Thyroid gland (tissue), 4 donors: ENCODE data around the gene EFNB2. TPM values are rescaled to one million over a fixed set of nuclear protein-coding genes. Genes with fewer than 3 reads are reported as not detected.

Experiments used
- DNase-seq, 2 donors: peaks; one replicate each; pipeline ENCODE4 v3.0.0-alpha.2; 2019
- H3K27ac ChIP-seq, 3 donors: fragments of 200-600 bp; sonication (generic); 1 replicate in 2 of 3; 2 replicates in 1 of 3; pipeline ENCODE4 v1.5.1; 2016 to 2019; ENCODE audit warnings: mild to moderate bottlenecking in 1 of 3, moderate library complexity in 1 of 3
- H3K27me3 ChIP-seq: fragments of 200-600 bp; sonication (generic); one replicate; pipeline ENCODE4 v1.5.1; 2019
- H3K36me3 ChIP-seq, 2 donors: fragments of 200-600 bp; sonication (generic); one replicate each; pipeline ENCODE4 v1.5.1; 2016 to 2019
- H3K4me1 ChIP-seq, 2 donors: fragments of 200-600 bp; sonication (generic); one replicate each; pipeline ENCODE4 v1.5.1; 2017 to 2019
- H3K4me3 ChIP-seq, 3 donors: fragments of 200-600 bp; sonication (generic); replicated peaks in 1 of 3; 1 replicate in 2 of 3; 2 replicates in 1 of 3; pipeline ENCODE4 v1.5.1; 2016; ENCODE audit warnings: mild to moderate bottlenecking in 1 of 3
- H3K9me3 ChIP-seq: fragments of 200-600 bp; sonication (generic); one replicate; pipeline ENCODE4 v1.5.1; 2017
- POLR2A ChIP-seq, 2 donors: fragments of 450-650 bp; IDR thresholded peaks; one replicate each; pipeline ENCODE4 v1.6.1; 2017; ENCODE audit warnings: antibody characterized with exemption in 2 of 2, mild to moderate bottlenecking in 2 of 2, moderate library complexity in 1 of 2
- WGBS, 2 donors: methylation state at CpG; one replicate each; pipeline ENCODE4 v1.1.5; 2017; 5-methylcytosine and 5-hydroxymethylcytosine counted together
- intact Hi-C: fragments of 100-400 bp; cut with DNase I; formaldehyde crosslinking; loops from one replicate; pipeline ENCODE4 v1.15.1; 2023
- total RNA-seq, 4 donors: library from RNA; depleted of rRNA; stranded (reverse); fragments of >200 nt; gene quantifications; one replicate each; pipeline ENCODE4 v1.2.3, GENCODE V29; 2016
- TF ChIP-seq, protein P1 (sequence below), 6 experiments: fragments of 200-600 bp in 3 of 6; fragments of 450-650 bp in 3 of 6; sonication (generic) in 3 of 6; IDR thresholded peaks; one replicate each; pipeline ENCODE4 v1.5.1; 2016 to 2019; ENCODE audit warnings: antibody characterized with exemption in 6 of 6, mild to moderate bottlenecking in 2 of 6, inconsistent platforms in 1 of 6, moderate library complexity in 1 of 6

Gene EFNB2
- total RNA-seq, 4 donors from 2014 or later, result 10.8 to 22.5 (median 17.0) TPM

GRCh38 chr13:106514928-106515634, 20.4 kb downstream of the EFNB2 start:
- Histone ChIP-seq H3K9me3 (no peaks in the 10 kb centered on the region), H3K4me3 (no peak overlapping the region), H3K4me1 (no peaks in the 10 kb centered on the region), H3K27ac (no peak overlapping the region), H3K36me3 (no peaks in the 10 kb centered on the region), H3K27me3 (no peaks in the 10 kb centered on the region)
- TF ChIP-seq, protein P1, sequence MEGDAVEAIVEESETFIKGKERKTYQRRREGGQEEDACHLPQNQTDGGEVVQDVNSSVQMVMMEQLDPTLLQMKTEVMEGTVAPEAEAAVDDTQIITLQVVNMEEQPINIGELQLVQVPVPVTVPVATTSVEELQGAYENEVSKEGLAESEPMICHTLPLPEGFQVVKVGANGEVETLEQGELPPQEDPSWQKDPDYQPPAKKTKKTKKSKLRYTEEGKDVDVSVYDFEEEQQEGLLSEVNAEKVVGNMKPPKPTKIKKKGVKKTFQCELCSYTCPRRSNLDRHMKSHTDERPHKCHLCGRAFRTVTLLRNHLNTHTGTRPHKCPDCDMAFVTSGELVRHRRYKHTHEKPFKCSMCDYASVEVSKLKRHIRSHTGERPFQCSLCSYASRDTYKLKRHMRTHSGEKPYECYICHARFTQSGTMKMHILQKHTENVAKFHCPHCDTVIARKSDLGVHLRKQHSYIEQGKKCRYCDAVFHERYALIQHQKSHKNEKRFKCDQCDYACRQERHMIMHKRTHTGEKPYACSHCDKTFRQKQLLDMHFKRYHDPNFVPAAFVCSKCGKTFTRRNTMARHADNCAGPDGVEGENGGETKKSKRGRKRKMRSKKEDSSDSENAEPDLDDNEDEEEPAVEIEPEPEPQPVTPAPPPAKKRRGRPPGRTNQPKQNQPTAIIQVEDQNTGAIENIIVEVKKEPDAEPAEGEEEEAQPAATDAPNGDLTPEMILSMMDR (IDR thresholded peaks at IDR 0.05), result no peak
- TF ChIP-seq POLR2A (IDR thresholded peaks at IDR 0.05), result no peak
- DNase-seq, result no peak
- intact Hi-C loops, result no loop called here
- WGBS, 2 donors, result 90 to 91% methylated on average over 15 of the region's 15 CpGs

DNA sequence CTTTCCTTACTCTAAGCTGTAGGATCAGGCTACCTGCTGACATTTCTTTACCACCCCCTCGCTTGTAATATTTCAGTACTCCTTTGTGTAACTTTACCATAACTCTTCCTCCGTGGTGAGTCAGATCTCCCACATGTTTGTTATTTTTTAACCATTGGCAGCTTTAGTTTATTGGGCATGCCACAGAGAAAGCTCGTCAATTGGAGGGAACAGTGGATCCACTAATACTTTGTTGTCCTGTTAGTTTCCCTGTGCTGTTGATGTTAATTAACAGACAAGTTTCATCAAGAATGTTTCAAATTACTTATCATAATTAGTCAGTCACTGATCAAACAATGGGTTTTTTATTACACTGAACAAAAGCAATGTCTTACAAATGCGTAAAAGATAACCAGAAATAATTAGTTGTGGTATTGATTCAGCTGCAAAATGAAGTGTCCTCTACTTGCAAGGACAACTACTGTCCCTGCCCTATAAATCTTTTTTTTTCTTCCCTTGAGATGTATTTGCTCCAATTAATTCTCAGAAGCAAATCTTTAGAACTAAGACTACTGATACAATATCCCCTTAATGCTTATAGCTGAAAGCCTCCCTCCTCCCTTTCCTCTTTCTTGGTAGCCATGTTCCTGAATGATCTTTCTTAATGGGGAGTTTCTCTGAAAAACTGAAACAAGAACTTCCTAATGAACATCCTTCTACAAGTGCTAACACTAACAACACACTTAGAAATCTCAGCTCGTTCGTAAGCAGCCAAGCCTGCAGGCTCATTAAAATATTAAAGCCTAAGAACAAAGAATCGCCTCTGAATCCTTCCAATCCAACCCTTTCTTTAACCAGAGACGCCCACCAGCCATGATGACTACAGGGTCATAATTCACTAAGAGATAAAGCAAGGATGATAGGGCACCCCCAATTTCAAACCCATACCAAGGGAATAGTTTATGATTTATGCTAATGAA, 22.2 kb downstream of the EFNB2 start:
- H3K4me3 ChIP-seq, result no peak overlapping the region
- H3K9me3 ChIP-seq, result no peaks in the 10 kb centered on the region
- no peaks in the 10 kb centered on the region for H3K4me1 ChIP-seq
- intact Hi-C loops, result no loop called here
- no peak overlapping the region for H3K27ac ChIP-seq
- 79 to 80% methylated on average over 8 of the region's 8 CpGs for WGBS, 2 donors
- H3K27me3 ChIP-seq, result no peaks in the 10 kb centered on the region
- no peak for DNase-seq
- no peak for TF ChIP-seq POLR2A (IDR thresholded peaks at IDR 0.05)
- TF ChIP-seq, protein P1 (IDR thresholded peaks at IDR 0.05), result no peak
- H3K36me3 ChIP-seq, result no peaks in the 10 kb centered on the region

GRCh38 chr13:106507560-106508274, 27.7 kb downstream of the EFNB2 start:
- Histone ChIP-seq H3K27me3 (no peaks in the 10 kb centered on the region), H3K4me1 (peaks cover 0 to 3% of the 10 kb centered on the region in 2 donors), H3K4me3 (no peak overlapping the region), H3K36me3 (no peaks in the 10 kb centered on the region), H3K27ac (no peak overlapping the region), H3K9me3 (no peaks in the 10 kb centered on the region)
- no peak for DNase-seq
- WGBS, 2 donors, result 70 to 81% methylated on average over 11 of the region's 11 CpGs
- intact Hi-C loops, result no loop called here
- no peak for TF ChIP-seq POLR2A (IDR thresholded peaks at IDR 0.05)
- TF ChIP-seq, protein P1 (IDR thresholded peaks at IDR 0.05), result no peak

GRCh38 chr13:106506286-106506685, 29.2 kb downstream of the EFNB2 start:
- 78 to 81% methylated on average over 2 of the region's 2 CpGs for WGBS, 2 donors
- Histone ChIP-seq H3K27ac (no peak overlapping the region), H3K9me3 (no peaks in the 10 kb centered on the region), H3K4me1 (peaks cover 0 to 3% of the 10 kb centered on the region in 2 donors), H3K27me3 (no peaks in the 10 kb centered on the region), H3K4me3 (no peak overlapping the region), H3K36me3 (no peaks in the 10 kb centered on the region)
- intact Hi-C loops, result no loop called here
- DNase-seq, result no peak
- TF ChIP-seq, protein P1 (IDR thresholded peaks at IDR 0.05), result no peak
- TF ChIP-seq POLR2A (IDR thresholded peaks at IDR 0.05), result no peak
